NK-92 (cell line): ENCODE measurements around the gene C1orf198.

Source experiments
- DNase-seq: peaks from one replicate; lab custom pipeline; 2025; ENCODE audit not compliant: unreplicated experiment; lab: John Stamatoyannopoulos, UW

The C1orf198 gene

DNA sequence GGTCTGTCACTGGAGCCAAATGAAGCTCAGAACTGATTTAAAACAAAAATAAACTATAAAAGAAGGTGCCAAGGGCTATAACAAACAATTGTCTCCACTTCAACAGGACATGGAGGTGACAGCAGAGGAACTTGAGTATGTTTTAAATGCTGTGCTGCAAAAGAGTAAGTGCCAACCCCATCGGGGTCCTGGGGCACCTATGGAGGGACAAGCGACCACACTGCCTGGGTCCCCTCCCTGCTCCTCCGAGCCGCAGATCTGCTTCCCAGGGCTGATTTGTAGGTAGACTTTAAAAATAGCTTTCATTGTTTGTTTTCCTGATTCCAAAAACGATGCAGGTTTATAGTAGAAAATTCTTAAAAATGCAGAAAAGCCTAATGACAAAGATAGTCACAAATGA lies 78.3 kb downstream of the C1orf198 start:
- no peak for DNase-seq

DNA sequence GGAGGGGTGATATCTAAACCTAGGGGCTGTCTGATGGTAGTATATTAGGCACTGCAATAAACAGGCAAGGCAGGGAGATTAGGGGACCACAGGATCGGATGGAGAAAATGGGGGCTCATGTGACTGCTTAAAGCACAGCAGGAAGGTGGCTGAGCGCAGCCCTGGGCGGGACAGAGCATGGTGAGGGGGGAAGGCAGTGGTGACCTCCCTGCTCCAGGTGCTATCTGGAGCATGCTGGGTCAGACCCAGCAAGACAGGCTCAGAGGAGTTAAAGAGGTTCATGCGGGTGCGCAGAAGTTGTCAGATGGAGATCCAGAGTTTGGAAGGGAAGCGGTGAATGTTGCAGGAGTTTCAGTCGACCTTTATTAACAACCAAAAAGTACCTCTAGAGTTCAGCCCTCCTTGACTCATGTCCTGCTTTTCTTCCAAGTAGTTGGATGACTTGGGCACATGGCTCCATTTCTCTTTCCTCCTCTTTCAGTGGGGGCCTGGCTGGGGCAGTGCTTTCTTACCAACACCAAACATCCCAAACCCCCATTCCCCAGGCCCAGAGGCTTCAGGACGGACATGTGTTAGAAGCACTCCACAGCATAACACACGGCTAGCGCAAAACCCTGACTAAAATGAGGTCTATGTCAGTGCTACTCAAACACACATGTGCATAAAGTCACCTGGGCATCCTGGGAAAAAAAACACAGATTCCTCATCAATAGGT lies 79.6 kb downstream of the C1orf198 start:
- DNase-seq: no peak

DNA sequence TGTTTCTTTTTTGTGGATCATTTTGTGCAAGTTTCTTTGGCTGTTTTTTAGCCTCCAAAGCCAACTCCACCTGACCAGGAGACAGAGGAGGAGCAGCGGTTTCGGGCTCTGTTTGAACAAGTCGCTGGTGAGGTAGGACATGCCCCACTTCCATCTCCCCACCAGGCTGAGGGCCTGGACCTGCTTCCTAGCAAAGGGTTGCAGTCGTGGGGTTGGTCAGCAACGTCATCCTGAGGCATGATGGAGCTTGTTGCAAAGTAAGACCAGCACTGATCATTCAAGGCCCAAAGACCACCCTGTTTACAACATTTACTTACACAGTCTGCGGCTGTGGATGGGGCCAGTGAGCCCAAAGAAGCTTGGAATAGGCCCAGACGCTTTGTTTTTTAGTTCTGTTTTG lies 80.8 kb downstream of the C1orf198 start:
- DNase-seq: no peak
